HUES48 (cell line): ENCODE measurements around the gene RSKR.
A peak's percentile ranks its signal among the peaks of the same experiment; 100 is the strongest.
"Not testable (repeated sequence)": the region's sequence is repeated elsewhere in the genome, so short reads cannot be mapped to it uniquely, and the experiment has no call there.

Source experiments
- H3K27ac ChIP-seq: one replicate; pipeline ENCODE4 v1.7.0; 2013; ENCODE audit warnings: low read depth, low read length, inconsistent platforms
- H3K27me3 ChIP-seq: 2 replicates; pipeline ENCODE4 v1.6.1; 2013; ENCODE audit warnings: mild to moderate bottlenecking, low read length; ENCODE audit not compliant: control insufficient read depth, insufficient read depth
- H3K36me3 ChIP-seq: 2 replicates; pipeline ENCODE4 v1.6.1; 2013; ENCODE audit warnings: low read length; ENCODE audit not compliant: control insufficient read depth, insufficient read depth
- H3K4me1 ChIP-seq: 2 replicates; pipeline ENCODE4 v1.6.1; 2013; ENCODE audit warnings: mild to moderate bottlenecking, low read length; ENCODE audit not compliant: control insufficient read depth, insufficient read depth
- H3K4me3 ChIP-seq: 2 replicates; pipeline ENCODE4 v1.5.1; 2013; ENCODE audit warnings: mild to moderate bottlenecking, low read depth, low read length
- H3K9ac ChIP-seq: 2 replicates; pipeline ENCODE4 v1.6.1; 2013; ENCODE audit warnings: mild to moderate bottlenecking, low read depth, low read length, moderate library complexity
- H3K9me3 ChIP-seq: 2 replicates; pipeline ENCODE4 v1.6.1; 2013; ENCODE audit warnings: low read length; ENCODE audit not compliant: control insufficient read depth, insufficient read depth

The RSKR gene

DNA sequence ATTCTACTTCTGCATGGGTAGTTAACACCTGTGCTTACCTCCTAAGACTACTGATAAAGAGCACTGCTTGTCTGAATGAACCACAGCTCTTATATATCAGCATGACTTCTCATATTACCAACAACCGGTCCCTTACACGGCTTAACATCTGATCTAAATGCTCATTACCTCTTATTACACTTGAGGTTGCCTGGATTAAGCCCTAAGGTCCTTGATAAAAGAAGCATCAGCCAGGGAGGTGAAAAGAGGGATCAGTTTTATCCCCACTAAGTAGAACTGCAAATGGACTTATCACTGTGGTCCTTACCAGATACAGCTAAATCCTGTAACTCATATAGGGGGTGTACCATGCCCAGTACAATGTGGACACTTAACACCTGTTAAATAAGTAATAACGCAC, 8.2 kb upstream of the RSKR start:
- H3K9ac ChIP-seq = no peak overlapping the region
- H3K27ac ChIP-seq = no peak overlapping the region
- H3K4me1 ChIP-seq = no peaks in the 10 kb centered on the region
- no peaks in the 10 kb centered on the region for H3K9me3 ChIP-seq
- no peaks in the 10 kb centered on the region for H3K27me3 ChIP-seq
- H3K4me3 ChIP-seq = no peak overlapping the region
- peaks cover 95% of the 10 kb centered on the region for H3K36me3 ChIP-seq

DNA sequence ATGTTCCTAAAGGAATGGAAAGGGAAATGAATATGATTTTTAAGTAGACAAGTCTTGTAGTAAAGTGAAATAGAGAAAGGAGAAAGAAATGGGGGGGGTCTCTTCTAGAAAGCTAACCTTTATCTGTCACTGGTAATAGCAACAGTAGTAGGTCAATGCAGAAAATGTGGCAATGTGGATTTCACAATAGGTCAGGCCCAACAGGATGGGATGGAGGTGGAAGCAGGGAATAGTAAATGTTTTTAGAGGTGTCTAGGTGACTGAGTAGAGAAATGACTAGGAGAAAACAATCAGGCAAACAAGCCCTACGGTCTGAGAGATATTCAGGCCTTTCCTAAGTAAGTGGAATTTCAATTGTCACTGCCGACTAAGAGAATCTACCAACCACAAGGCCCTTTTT, 6.0 kb upstream of the RSKR start:
- Histone ChIP-seq H3K4me3 (no peak overlapping the region), H3K9me3 (no peaks in the 10 kb centered on the region), H3K4me1 (no peaks in the 10 kb centered on the region), H3K27me3 (no peaks in the 10 kb centered on the region), H3K9ac (no peak overlapping the region), H3K36me3 (peaks cover 99% of the 10 kb centered on the region), H3K27ac (no peak overlapping the region)

DNA sequence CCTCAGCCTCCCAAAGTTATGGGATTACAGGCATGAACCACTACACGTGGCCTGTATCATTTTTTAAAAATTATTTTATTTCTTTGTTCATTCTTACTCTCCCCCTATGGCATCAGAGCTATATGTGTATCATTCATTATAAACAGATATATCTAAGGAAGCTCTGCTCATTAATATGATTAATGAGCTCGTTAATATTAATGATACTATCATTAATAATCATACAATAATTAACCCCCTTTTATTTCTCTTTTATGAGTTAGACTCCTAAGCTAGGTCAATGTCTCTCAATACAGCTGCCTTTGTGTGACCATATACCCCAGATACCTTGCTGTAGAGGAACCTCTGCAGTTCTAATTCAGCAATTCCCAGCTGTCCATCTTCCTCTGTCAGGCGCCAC, 4.5 kb upstream of the RSKR start:
- H3K4me1 ChIP-seq = no peaks in the 10 kb centered on the region
- H3K36me3 ChIP-seq = peaks cover 100% of the 10 kb centered on the region

DNA sequence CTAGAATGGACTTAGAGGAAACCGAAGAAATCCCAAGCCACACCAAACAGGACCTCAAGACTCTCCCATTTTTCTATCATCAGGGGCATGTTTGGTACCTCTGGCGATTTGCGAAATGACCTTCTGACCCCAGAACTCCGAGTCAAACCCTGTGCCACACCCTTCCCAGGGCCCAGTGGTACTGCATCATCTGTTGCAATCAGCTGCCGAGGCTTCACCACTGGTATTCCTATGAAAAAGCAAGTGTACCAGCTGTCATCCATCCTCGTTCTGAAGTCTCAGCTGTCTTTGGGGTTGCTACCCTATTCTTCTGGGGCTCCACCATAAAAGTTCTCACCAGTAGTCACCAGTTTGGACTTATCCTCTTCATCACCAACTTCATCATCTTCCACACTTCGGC, 2.3 kb upstream of the RSKR start:
- no peak overlapping the region for H3K27ac ChIP-seq
- H3K9me3 ChIP-seq = no peaks in the 10 kb centered on the region
- H3K36me3 ChIP-seq = peaks cover 99% of the 10 kb centered on the region
- no peaks in the 10 kb centered on the region for H3K4me1 ChIP-seq
- no peak overlapping the region for H3K9ac ChIP-seq
- no peaks in the 10 kb centered on the region for H3K27me3 ChIP-seq
- no peak overlapping the region for H3K4me3 ChIP-seq

More for the DNA sequence above, 4.5 kb upstream of the RSKR start:
- Histone ChIP-seq H3K27ac (no peak overlapping the region), H3K4me3 (no peak overlapping the region), H3K27me3 (no peaks in the 10 kb centered on the region), H3K9me3 (no peaks in the 10 kb centered on the region), H3K9ac (no peak overlapping the region)

DNA sequence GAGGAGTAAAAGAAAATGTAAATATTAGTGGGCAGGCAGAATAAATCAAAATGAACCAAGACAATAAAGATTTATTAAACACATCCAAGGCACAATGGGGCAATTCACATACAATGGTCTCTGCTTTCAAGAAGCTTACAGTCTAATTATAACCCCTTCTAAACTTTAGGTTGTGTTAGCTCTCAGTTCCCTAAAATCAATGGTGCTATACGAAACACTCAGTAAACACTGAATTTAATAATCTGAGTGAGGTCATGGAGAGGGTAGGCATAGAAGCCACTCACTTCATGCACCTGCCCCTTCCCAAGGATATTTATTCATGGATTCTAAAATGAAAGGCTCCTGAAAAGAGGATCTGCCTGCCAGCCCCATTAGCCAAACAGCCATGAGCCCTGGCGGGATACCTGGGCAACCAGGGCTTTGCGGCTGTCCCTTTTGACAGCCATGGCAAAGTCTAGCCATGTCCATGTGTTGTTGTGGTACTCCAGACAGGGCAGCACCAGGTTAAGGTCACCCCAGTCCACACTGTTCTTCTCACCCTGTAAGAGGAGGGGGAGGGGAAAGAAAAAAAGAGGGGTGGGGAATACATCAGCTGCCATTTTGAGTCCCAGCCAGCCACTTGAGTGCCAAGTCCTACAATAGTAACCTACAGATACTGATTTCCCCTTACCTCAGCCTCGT, 1.4 kb upstream of the RSKR start:
- Histone ChIP-seq H3K27ac (no peak overlapping the region), H3K9ac (no peak overlapping the region), H3K36me3 (peaks cover 99% of the 10 kb centered on the region), H3K27me3 (no peaks in the 10 kb centered on the region), H3K9me3 (no peaks in the 10 kb centered on the region), H3K4me1 (no peaks in the 10 kb centered on the region), H3K4me3 (no peak overlapping the region)

DNA sequence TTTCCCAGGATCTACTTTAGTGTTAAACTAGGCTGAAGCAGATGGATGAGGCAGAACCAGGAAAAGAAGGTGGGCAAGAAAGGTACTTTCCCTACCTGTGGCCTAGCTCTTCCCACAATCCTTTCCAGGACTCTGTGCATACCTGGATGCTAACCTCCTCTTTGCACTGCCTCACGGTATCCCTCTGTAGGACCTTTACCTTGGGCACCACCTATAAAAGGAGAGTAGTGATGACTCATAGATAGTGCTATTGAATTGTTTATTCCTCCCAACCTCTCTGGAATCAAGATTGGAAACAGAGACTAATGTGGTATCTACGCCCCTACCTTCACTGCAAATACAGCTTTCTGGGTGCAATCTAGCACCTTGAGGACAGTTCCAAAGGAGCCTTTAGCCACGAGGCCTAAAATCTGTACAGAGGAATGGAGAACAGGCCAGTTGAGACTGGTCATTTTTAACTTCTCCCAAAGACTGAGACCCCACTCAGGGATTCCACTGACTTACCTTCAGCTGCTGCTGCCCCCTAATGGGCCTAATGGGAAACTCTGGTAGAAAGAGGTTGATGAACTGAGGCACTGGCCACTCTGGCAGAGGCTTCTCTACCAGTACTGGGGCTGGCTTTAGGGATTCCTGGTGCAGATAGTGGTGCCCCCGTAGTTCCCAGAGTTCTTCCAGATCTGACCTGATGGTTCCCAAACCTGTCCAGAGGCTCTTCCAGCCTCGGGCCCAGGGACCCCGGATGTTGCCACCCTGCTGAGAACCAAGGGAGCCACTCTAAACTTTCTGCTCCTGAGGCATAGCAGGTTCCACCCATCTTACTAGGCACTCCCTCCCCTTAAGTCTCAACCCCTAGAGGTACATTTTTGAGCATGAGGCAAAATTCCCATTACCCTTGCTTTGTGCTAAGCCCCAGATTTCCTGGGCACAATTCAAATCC, 781 bp downstream of the RSKR start:
- Histone ChIP-seq H3K27me3 (no peaks in the 10 kb centered on the region), H3K9me3 (no peaks in the 10 kb centered on the region), H3K9ac (no peak overlapping the region), H3K4me3 (no peak overlapping the region), H3K27ac (no peak overlapping the region), H3K36me3 (peaks cover 93% of the 10 kb centered on the region), H3K4me1 (no peaks in the 10 kb centered on the region)

DNA sequence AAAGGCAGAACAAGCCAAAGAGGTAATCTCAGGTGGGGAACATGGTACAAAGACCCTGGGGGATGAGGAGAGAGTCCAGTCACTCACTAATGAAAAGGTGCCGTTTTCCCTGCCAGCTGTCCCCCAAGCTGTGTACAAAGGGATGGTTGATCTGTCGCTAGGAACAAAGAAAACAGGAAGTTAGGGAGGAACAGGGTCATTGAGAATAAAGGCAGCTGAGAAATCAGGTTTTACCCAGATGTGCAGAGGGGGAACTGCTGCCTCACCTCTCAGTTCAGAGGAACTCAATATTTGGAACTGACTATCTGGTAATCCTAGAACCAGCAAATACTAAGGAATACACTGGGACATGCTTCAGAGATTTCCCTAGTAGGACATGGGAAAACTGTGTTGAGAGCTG, 1.5 kb downstream of the RSKR start:
- Histone ChIP-seq H3K4me3 (no peak overlapping the region), H3K4me1 (no peaks in the 10 kb centered on the region), H3K27me3 (no peaks in the 10 kb centered on the region), H3K27ac (no peak overlapping the region), H3K9me3 (no peaks in the 10 kb centered on the region), H3K36me3 (peaks cover 94% of the 10 kb centered on the region), H3K9ac (no peak overlapping the region)

DNA sequence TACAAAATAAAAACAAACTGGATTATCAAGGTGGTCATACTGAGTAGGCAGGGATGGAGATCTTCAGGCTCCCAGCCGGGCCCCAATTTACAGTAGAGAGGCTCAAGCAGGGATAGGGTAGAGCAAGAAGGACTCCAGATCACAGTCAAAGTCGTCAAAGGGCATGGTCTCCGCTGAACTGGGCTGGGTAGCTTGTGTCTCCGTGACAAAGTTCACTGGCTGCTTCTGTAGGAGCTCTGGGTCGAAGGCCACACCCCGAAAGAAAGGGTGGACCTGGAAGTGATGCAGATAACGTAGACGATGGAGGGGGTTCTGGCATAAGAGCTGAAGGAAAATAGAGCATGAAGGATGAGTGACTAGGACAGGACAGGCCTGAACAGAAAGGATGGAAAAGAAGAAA, 3.6 kb downstream of the RSKR start:
- H3K27me3 ChIP-seq = no peaks in the 10 kb centered on the region
- no peak overlapping the region for H3K27ac ChIP-seq
- no peaks in the 10 kb centered on the region for H3K9me3 ChIP-seq
- no peaks in the 10 kb centered on the region for H3K4me1 ChIP-seq
- no peak overlapping the region for H3K9ac ChIP-seq
- no peak overlapping the region for H3K4me3 ChIP-seq
- peaks cover 85% of the 10 kb centered on the region for H3K36me3 ChIP-seq

DNA sequence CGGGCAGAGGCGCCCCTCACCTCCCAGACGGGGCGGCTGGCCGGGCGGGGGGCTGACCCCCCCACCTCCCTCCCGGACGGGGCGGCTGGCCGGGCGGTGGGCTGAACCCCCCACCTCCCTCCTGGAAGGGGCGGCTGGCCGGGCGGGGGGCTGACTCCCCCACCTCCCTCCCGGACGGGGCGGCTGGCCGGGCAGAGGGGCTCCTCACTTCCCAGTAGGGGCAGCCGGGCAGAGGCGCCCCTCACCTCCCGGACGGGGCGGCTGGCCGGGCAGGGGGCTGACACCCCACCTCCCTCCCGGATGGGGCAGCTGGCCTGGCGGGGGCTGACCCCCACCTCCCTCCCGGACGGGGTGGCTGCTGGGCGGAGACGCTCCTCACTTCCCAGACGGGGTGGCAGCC, 10.0 kb downstream of the RSKR start:
- not testable (repeated sequence) for H3K27ac ChIP-seq, H3K4me1 ChIP-seq, H3K9ac ChIP-seq, H3K4me3 ChIP-seq, H3K9me3 ChIP-seq, H3K27me3 ChIP-seq
- peaks cover 26% of the 10 kb centered on the region for H3K36me3 ChIP-seq

DNA sequence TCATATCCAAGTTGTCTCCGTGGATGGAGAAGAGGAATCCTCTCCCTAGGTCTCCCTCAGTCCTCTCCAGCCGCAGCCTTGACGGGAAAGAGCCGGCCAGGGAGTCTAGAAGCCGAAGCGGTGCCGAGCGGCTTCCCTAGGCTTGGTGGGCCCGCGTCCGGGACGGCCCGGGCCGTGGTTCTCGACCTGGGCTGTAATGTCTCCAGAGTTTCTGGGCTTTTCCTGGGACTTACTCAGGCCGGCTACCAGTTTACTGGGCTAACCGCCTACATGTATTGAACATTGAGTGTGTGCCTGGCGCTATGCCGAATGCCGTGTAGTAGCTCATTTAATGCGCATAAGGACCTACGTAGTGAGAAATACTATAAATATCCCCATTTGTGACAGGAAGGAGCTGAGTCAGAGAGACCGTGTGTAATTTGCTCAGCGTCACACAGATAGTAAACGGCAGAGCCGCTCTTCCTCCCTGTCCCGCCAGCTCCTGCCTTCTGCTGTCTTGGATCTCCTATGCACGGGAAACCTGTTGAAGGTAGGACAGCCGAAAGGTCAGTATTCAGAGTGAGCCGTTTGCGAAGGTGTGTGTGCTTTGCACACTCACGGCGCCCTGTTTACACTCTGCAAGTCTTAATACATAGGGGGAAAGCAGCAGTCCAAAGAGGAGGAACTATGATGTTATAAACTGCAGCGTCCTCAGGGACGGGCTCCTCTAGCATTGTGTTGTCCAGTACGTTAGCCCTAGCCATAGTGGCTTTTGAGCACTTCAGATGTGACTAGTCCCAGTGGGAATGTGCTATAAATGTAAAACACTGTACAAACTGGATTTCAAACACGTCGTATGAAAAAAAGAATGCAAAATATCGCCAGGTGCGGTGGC, 14.4 kb downstream of the RSKR start:
- Histone ChIP-seq H3K4me1 (peaks cover 12% of the 10 kb centered on the region; the same call in 1 of the 2 replicates), H3K27me3 (no peaks in the 10 kb centered on the region), H3K9ac (peak overlapping the region; percentile 27; the same call in 1 of the 2 replicates), H3K9me3 (no peaks in the 10 kb centered on the region), H3K27ac (peak overlapping the region; percentile 92), H3K4me3 (peak overlapping the region; percentile 93), H3K36me3 (peaks cover 19% of the 10 kb centered on the region)
